CD4-positive, alpha-beta T cell treated with Interleukin-6 for 4 hours (primary cell): ENCODE data around the gene DMTF1.
"Not testable (repeated sequence)": the region's sequence is repeated elsewhere in the genome, so short reads cannot be mapped to it uniquely, and the experiment has no call there.

Experiments used
- DNase-seq: peaks from one replicate; pipeline ENCODE4 v3.0.0-alpha.2; 2020; ENCODE audit warnings: mixed read lengths

DMTF1 gene

DNA sequence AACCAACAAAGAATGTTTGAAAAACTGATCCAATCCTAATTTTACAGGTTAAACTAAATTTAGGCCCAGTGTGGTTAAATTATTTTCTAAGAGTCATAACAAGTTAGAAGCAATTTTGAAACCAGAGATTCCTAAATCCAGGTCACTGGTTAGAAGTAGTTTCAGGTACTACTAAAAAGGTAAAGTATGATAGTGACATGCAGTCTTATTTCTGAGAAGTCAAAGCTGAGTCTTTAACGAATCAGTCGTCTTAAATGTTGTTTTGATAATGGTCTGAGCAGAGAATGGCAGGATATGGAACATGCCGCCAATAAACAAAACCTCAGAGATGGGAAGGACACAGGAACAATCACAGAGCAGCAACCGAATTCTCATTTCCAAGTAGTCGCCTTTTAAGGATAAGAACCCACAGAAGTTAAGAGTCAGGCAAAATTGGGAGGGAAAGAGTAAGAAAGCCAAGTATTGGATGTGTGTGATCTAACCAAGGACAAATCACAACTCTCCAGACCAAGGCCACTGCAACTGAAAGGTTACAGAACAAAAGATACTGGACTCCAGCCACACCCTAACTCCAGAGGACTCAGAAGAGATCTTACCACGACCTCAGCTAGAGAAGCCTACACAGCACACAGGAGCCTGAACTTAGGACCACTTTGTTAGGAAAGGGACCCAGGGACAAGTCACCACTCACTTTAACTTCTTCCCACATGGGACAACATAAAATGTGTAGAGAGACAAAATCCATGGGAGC, 47.6 kb downstream of the DMTF1 start:
- DNase-seq: no peak

DNA sequence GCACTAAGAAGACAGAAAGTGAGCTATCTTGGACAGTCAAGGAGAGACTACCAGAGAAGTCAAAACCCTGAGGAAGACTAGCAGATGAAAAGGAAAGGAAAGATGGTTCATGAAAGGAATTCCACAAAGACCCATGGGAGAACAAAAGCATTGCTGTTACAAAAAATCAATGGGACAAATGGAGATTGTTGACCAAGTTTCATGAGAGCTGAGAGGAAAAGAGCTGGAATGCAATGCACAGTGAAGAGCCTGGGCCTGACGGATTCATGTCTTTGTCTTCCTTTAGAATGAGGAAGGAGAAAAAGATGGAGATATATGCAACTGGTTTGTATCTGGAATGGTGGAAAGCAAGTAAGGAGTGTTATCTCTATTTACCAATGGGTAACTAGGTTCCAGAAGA, 50.0 kb downstream of the DMTF1 start:
- DNase-seq: no peak

DNA sequence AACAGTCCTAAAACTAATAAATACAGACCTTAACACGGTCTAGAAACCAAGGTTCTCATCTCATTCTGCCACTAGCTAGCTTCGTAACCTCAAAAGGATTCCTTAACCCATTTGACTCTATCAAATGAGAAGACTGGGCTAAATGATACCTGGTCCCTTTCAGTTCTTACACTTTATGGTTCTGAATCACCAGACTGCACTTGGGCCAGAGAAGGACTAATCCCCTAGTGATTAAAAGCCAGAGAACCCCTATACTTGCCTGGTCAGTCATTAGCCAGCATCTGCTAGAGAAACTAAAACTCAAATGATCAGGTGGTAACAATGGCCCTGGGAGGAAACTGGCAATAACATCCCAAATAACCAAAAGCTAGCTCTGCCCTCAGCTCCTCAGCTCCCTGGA, 50.5 kb downstream of the DMTF1 start:
- DNase-seq: no peak

DNA sequence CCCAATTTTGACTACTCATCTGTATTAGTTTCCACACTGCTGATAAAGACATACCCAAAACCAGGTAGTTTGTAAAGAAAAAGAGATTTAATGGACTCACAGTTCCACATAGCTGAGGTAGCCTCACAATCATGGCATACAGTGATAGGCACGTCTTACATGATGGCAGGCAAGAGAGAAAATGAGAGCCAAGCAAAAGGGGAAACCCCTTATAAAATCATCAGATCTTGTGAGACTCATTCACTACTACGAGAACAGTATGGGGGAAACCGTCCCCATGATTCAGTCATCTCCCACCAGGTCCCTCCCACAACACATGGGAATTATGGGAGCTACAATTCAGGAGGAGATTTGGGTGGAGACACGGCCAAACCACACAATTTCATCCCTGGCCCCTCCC, 51.7 kb downstream of the DMTF1 start:
- not testable (repeated sequence) for DNase-seq

DNA sequence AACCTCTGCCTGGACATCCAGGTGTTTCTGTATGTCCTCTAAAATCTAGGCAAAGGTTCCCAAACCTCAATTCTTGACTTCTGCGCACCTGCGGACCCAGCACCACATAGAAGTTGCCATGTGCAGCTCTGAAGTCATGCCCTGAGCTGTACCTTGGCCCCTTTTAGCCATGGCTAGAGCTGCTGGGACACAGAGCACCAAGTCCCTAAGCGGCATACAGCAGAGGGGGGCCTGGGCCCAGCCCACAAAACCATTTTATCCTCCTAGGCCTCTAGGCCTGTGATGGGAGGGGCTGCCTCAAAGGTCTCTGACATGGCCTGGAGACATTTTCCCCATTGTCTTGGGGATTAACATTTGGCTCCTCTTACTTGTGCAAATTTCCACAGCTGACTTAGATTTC, 52.7 kb downstream of the DMTF1 start:
- DNase-seq: no peak

DNA sequence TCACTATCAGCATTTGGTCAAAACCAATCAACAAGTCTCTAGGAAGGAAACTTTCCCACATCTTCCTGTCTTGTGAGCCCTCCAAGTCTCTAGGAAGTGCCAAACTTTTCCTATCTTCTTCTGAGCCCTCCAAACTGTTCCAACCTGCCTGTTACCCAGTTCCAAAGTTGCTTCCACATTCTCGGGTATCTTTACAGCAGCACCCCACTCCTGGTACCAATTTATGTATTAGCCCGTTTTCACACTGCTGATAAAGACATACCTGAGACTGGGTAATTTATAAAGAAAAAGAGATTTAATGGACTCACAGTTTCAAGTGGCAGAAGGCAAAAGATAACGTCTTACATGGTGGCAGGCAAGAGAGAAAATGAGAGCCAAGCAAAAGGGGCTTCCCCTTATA, 53.4 kb downstream of the DMTF1 start:
- DNase-seq: not testable (repeated sequence)

DNA sequence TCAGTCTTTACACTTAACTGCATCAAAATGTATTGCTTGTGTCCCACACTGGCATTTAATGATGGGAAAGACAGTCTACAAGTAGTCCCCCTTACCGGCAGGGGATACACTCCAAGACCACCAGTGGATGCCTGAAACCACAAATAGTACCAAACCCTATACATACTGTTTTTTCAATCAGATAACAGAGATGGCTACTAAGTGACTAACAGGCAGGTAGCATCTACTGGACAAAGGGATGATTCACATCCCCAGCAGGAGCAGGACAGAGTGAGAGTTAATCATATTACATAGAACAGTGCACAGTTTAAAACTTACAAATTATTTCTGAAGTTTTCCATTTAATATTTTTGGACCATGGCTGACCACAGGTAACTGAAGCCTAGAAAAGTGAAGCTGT, 54.1 kb downstream of the DMTF1 start:
- no peak for DNase-seq

DNA sequence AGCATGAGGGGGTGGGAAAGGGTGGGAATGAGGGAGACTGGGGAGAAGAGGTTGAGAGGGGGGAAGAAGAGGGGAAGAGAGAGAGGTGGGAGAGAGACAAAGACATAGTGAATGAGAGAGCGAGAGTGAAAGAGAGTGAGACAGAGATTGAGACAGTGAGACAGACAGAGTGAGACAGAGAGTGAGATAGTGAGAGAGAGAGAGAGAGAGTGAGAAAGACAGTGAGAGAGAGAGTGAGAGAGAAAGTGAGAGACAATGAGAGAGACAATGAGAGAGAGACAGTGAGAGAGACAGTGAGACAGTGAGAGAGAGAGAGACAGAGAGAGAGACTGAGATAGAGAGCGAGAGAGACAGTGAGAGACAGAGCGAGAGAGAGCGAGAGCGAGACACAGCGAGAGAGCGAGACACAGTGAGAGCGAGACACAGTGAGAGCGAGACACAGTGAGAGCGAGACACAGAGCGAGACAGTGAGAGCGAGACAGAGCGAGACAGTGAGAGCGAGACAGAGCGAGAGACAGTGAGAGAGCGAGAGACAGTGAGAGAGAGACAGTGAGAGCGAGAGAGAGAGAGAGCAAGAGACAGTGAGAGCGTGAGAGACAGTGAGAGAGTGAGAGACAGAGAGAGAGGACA, 57.2 kb downstream of the DMTF1 start:
- DNase-seq: no peak

DNA sequence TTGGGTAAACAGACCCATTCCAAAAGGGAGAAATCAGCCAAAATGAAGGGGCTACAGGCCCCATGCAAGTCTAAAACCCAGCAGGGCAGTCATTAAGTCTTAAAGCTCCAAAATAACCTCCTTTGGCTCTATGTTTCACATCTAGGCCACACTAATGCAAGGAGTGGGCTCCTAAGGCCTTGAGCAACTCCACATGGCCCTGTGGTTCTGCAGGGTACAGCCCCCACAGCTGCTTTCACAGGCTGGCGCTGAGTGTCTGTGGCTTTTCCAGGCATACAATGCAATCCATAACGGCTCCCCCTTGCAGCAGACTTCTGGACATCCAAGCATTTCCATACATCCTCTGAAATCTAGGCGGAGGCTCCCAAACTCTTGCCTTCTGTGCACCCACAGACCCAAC, 58.3 kb downstream of the DMTF1 start:
- DNase-seq: no peak

DNA sequence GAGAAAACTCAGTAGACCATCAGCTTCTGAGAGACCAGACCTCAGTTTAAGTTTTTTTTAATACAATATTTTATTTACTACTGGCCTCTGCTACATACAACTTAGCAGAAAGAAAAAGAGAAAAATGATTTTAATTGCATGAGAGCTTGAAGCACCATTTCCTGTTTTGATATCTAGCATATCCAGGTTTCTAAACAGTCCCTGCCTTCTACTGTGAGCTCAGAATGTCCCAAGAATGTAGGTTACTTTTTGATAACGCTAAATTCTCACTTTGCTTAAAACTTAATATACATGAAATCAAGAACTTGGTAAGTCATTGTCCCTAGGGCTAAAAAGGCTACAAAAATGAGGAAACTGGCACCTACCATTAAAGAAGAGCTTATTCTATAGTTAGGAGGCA, 60.2 kb downstream of the DMTF1 start:
- no peak for DNase-seq

DNA sequence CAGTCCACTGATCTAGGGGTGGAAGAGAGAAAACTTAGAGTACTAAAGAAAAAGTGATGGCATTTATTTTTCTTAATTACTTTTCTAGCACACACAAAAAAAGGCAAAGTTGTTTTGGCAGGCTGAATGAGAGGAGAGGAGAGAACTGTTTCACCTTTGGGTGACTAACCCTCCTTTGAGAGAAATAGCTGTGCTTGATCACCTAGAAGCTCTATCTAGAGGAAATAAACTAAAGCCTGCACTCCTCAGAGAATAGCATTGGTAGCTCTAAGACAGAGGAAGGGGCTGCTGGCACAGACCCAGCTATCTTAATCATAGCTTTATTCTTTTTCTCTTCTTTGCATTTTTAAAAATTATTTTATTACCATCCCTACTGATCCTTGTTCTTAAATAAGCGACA, 61.0 kb downstream of the DMTF1 start:
- DNase-seq: peak; percentile 41

DNA sequence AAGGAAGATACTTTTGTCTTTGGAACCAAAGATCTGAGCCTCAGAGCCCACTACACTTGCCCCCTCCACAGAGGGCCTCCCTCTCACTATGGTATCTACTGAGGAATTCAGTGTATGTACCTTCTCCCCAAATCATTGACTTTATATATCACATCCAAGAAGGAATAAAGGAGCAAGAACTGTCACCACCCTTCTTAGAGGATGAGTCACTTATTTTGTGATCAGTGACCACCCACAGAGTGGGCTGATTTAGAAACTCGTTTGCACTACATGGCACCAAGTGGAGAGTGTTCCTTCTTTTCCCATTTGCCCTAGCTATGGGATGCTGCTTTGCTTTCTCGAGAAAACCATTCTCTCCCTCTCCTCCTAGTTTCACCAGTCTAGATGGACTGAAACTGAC, 61.6 kb downstream of the DMTF1 start:
- DNase-seq: no peak

DNA sequence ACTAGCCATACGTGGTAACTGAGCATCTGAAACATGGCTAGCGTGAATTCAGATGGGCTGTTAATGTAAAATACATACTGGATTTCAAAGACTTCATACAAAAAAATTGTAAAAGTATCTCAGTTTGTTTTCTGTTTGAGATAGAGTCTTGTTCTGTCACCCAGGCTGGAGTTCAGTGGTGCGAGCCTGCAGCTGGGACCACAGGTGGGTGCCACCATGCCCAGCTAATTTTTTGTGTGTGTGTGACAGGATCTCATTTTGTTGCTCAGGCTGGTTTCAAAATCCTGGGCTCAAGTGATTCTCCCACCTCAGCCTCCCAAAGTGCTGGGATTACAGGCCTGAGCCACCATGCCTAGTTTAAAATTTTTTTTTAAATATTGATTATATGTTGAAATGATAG, 62.8 kb downstream of the DMTF1 start:
- no peak for DNase-seq

DNA sequence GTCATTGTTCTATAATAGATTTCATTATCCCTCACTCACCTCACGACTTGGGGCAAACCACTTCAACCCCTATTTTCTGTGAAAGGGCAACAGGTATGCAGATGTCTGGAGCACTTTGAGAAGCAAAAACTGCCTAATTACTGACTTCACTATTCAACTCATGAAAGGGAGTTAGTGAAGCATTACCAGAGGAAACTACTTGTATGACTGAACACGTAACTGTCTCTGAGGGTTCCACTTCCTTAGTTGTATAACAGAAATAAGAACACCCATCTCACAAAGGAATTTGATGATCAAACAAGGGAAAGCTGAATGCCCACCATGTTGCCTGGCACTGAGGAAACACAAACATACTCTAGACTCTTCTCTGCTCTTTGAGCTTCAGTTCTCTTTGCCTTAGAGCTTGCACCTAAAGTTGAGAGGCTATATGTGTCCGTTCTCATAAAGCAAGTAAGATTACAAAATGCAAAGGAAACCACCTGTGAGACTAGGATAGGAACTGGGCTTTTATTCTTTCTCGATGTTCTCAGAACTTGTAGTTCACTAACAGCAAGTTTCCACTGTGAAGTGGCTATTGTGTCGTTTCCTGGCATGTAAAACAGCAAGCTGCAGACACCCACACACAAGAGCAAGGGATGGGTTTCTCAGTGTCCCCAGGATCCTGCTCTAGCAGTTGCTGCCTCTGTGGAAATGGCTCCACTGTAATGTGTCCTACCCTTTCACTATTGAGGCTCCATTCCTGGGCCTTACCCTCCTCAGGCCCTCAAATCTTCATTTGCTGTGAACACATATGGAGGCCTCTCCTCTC, 64.7 kb downstream of the DMTF1 start:
- peak; percentile 35 for DNase-seq

DNA sequence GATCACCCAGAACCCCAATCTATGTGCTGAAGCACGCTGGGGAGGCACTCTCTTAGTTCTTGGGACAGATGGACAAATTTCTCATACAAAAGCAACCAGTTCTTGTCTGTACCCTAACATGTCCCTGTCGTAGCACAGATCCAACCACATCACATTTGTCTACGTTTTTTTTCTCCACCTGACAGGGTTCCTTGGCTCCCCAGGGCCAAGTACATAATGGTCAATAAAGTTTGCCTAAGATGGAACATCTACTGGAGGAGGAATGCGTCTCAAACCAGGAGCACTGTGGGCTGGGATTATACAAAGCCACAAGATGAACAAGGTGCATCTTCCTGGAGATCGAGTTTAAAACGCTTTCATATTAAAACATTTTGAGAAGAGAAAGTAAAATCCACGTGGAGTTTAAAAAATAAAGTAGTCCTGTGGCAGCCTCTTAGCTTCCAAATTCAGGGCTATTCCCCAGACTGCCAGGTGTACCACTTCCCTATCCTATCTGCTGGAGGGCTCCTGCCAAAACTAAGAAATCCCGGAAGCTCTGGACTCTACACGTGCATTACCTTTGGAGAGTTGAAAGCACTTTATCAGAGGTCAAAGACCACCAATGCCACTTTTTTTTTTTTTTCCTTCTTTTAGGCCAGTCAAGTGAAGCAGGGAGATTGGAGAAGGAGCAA, 65.9 kb downstream of the DMTF1 start:
- DNase-seq: no peak

DNA sequence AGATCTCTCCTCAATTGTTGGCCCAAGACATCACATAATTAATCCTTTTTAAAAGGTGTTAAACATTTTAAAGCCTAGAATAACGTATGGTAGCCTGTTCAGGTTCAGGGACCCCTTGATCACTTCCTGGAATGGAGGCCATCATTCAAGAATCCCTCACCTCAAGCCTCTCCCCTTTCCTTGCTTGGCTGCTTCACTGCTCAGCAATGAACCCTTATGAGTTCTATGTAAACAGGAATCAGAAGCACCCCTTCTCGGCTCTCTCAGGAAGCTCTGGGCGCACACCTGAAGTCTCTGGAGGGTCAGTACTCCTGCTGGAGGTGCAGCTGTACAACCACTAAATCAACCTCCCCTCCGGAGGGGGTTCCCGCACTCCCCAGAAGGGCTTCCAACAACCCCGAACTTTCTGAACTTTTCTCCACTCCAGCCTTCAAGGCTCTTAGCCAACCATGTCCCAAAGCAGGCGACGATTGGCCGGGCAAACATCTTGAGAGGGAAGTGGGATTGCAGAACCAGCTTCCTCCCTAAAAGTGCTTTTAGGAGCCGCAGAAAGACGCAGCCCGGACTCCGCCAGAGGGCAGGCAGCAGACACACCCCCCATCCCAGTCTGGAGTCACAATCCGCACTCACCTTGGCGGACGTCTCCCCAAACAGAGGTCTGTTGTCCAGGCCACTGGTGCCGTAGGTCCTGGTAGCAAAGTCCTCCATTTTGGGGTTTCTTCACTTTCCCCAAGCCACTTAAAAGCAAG, 66.7 kb downstream of the DMTF1 start:
- peak; percentile 45 for DNase-seq

DNA sequence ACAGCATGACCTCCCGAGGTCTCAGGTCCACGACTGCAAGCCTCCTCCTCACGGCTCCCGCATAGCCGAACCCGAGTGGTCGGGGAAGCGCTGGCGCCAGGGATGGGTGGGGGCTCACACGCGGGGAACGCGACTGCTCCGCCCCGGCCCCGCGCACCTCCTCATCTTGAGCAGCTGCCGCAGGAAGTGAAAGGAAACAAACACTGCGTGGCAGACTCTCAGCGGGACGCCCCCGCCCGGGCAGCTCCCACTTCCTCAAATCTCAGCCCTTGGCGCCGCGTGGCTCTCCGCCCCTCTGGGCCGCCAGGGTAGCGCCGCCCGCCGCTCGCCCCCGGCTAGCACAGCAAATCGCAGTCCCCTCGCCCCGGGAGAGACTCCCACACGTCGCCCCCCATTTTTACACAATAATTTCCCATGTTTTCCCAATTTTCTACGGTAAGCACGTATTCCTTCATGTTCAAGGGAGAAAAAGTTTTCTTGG, 67.3 kb downstream of the DMTF1 start, which contains the start of gene TMEM243:
Gene TMEM243, minus strand, starts transcription at position 188 of the 481 bp plus-strand sequence. CDS start 229 bp downstream, outside the sequence.
- DNase-seq: peak; percentile 88

DNA sequence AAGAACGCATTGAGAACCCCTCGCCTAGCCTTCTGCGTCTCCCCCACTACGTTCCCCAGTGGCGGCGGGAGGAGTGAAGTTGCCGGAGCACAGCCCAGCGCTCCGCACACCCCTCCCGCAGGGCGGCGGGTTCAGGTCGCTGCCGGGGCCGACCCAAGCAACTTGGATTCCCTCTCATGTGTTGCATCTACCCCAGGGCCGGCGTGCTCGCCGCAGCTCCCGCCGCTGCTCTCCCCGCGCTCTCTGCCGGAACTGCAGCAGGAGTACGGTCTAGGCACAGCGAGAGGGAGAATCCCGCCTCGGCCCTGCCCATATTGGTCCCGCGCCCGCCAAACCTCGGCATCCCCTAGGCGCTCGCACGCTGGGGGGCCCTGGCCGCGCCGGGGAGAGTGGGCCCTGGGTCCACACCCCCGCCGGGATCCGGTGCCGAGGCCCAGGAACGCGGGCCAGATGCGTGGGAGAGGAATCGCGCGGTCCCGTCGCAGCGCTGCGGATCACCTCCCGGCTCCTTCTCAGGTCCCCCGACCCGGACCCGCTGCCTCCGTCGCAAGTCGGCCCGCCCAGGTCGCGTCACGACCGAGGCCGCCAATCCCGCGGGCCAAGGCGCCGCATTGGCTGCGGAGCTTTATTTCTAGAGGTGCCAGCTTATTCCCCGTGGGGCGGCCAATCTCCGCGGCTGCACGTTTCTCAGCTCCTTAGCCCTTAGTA, 67.9 kb downstream of the DMTF1 start:
- peak; percentile 87 for DNase-seq

DNA sequence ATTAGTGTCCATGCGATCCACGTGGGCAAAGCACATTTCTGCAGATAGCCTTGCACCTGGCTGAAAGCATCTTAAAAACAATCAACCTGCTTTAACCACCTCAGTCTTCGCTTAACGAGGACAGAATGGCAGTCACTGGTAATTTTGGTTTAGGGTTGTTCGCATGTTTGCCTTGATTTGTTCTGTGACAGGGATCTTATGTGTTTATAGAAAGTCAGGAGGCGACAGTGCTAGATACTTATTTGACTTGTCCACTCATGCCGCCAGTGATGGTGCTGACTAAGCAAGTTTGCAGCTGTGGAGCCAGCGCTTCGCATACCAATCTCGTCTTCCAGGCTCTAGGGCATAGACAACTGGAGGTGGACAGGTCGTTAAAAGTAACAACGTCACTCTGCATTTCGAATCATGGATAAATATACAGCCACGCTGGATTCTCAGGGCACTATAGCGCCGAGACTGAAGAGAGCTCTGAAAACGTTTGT, 68.5 kb downstream of the DMTF1 start:
- no peak for DNase-seq

DNA sequence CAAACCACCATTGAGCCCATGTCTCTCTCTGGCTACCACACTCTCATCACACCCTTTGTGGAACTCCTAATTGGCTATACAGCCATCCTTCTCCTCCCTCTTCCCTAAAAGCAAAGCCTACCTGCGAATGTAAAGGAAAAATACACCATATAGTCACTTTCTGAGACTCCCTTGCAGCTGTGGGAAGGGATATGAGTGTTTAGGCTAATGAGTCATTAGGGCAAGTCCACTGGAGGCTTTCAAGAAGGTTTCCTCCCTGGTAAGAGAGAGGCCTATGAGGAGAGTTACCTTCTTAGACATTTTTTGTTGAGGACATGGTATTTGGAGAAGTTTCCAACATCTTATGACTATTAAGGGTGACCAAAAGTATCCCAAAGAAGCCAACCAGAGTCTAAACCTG, 71.4 kb downstream of the DMTF1 start:
- DNase-seq: no peak

DNA sequence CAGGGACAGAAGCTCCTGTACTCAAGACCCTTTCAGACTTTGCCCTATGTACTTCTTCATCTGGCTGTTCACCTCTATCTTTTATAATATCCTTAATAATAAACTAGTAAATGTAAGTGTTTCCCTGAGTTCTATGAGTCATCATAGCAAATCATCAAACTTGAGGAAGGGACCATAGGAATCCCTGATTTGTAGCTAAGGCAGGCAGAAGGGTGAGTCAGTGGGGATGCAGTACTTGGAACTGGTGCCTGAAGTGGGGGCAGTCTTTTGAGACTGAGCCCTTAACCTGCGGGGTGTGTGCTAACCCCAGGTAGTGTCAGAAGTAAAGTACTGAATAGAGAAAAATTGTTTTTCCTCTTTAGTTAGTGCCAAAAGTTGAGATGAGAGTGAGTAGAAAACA, 73.4 kb downstream of the DMTF1 start:
- no peak for DNase-seq
